Measurements from ENCODE around the gene SEC63.
"Not testable (repeated sequence)": the region's sequence is repeated elsewhere in the genome, so short reads cannot be mapped to it uniquely, and the experiment has no call there.

Gene SEC63

DNA sequence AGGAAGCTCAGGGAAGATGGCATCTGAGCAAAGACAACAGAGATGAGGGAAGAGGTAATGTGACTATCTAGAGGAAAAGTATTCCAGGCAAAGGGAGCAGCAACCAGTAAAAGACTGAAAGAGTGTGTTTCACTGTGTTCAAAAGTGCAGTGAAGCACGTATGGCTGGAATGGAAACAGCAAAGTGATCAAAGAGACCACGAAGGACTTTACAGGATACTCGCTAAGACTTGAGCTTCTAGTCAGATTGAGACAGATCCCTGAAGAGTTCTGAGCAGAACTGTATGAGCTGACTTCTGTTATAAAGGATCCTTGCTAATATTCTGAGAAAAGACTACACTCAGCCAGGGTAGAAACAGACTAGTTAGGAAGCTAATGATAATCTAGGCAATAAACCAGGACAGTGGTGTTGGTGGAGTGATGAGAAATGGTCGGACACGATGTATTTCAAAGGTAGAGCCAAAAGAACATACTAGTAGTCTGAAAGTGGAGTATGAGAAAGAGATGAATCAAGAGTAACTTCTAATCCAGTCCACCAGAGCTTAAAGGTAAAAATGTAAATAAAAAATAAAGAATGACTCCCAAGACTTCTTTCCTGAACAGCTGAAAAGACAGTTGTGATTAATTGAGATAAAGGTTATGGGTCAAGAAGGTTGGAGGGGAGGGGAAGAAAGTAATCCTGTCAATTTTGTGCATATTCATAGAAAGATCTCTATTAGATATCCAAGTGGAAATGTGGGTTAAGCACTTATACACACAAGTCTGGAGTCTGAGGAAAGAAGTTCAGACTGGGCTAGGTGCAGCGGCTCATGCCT is 14.2 kb downstream of the SEC63 start:
- DNase-seq: no peak
- Histone ChIP-seq H2AK5ac (ENCODE audit: low read length) (no peak overlapping the region), H4K5ac (ENCODE audit: low read length) (no peak overlapping the region), H3K18ac (ENCODE audit: low read length) (no peak overlapping the region), H2BK5ac (ENCODE audit: low read length) (no peak overlapping the region), H2BK15ac (replicated peaks; ENCODE audit: low read depth) (no peak overlapping the region), H3K4ac (ENCODE audit: low read depth, low read length) (no peak overlapping the region), H3K4me1 (ENCODE audit: control insufficient read depth, low read depth, low read length) (no peaks in the 10 kb centered on the region), H3K79me2 (ENCODE audit: control insufficient read depth, insufficient read depth, low read length) (peaks cover 70% of the 10 kb centered on the region), H3K23ac (ENCODE audit: low read length) (no peak overlapping the region), H3K79me1 (ENCODE audit: low read length) (peaks cover 20% of the 10 kb centered on the region), H3K4me2 (ENCODE audit: low read length) (no peak overlapping the region), H4K8ac (ENCODE audit: low read depth, low read length) (no peak overlapping the region), H3K27ac (ENCODE audit: low read depth, low read length) (no peak overlapping the region), H3K56ac (ENCODE audit: low read length) (no peak overlapping the region), H3K27me3 (ENCODE audit: insufficient read depth, low read length, poor library complexity) (no peaks in the 10 kb centered on the region), H3K4me3 (ENCODE audit: low read length) (no peak overlapping the region), H3K36me3 (ENCODE audit: control insufficient read depth, insufficient read depth, low read length) (no peaks in the 10 kb centered on the region), H2BK120ac (ENCODE audit: low read depth, low read length) (no peak overlapping the region), H3K9ac (ENCODE audit: low read length) (no peak overlapping the region)
- no CpG with 5 or more reads among the region's 6 CpGs for WGBS (ENCODE audit: extremely low coverage, insufficient coverage, low lambda C conversion rate)

DNA sequence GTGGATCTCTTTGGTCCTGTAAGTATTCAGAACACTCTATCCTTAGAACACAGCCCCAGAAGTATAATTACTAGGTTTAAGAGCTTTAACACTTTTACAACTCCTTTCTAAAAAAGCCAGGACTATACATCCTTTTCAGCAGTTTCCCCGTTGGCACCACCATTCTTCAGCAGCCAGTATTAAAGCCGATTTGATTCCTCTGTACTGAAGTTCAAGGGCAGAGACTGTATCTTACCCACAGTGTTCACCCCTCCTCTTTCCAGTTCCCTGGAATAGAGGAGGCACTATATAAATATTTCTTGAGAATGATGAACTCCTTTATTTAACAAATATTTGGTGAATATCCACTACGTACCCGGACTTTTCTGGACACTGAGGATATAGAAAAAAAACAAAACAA is 15.9 kb downstream of the SEC63 start:
- no peak overlapping the region for H3K56ac ChIP-seq (ENCODE audit: low read length)
- no peak overlapping the region for H4K8ac ChIP-seq (ENCODE audit: low read depth, low read length)
- no CpG with 5 or more reads among the region's 4 CpGs for WGBS (ENCODE audit: extremely low coverage, insufficient coverage, low lambda C conversion rate)
- H3K4me3 ChIP-seq (ENCODE audit: low read length): no peak overlapping the region
- H2BK15ac ChIP-seq (replicated peaks; ENCODE audit: low read depth): no peak overlapping the region
- H2AK5ac ChIP-seq (ENCODE audit: low read length): no peak overlapping the region
- no peak overlapping the region for H2BK120ac ChIP-seq (ENCODE audit: low read depth, low read length)
- H3K4me2 ChIP-seq (ENCODE audit: low read length): no peak overlapping the region
- H3K27me3 ChIP-seq (ENCODE audit: insufficient read depth, low read length, poor library complexity): no peaks in the 10 kb centered on the region
- H2BK5ac ChIP-seq (ENCODE audit: low read length): no peak overlapping the region
- no peak overlapping the region for H3K18ac ChIP-seq (ENCODE audit: low read length)
- H3K4me1 ChIP-seq (ENCODE audit: control insufficient read depth, low read depth, low read length): no peaks in the 10 kb centered on the region
- no peak overlapping the region for H3K9ac ChIP-seq (ENCODE audit: low read length)
- H3K79me2 ChIP-seq (ENCODE audit: control insufficient read depth, insufficient read depth, low read length): peaks cover 57% of the 10 kb centered on the region
- peaks cover 12% of the 10 kb centered on the region for H3K79me1 ChIP-seq (ENCODE audit: low read length)
- DNase-seq: no peak
- no peak overlapping the region for H3K23ac ChIP-seq (ENCODE audit: low read length)
- H3K27ac ChIP-seq (ENCODE audit: low read depth, low read length): no peak overlapping the region
- H3K36me3 ChIP-seq (ENCODE audit: control insufficient read depth, insufficient read depth, low read length): no peaks in the 10 kb centered on the region
- H3K4ac ChIP-seq (ENCODE audit: low read depth, low read length): no peak overlapping the region
- no peak overlapping the region for H4K5ac ChIP-seq (ENCODE audit: low read length)

DNA sequence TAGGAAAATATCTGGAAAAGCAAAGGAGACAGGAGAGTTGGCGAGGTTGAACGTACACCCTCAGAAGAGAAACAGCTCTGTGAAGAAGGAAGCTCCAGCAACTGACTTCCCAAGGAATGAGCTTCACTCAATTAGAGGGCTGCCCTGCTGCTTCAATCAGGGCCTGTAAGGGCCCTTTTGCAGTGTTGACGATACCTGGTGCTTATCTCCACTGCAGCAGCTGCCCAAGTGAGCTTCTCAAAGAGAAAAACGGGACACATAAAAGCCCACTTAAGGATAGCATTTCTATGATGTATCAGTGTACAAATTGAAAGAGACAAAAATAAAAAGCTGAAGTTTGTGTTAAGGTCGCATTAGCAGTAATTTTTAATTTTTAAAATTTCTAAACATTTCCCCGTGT is 16.4 kb downstream of the SEC63 start:
- no peak overlapping the region for H2BK15ac ChIP-seq (replicated peaks; ENCODE audit: low read depth)
- H3K27ac ChIP-seq (ENCODE audit: low read depth, low read length): no peak overlapping the region
- no peak overlapping the region for H3K4me2 ChIP-seq (ENCODE audit: low read length)
- H3K79me1 ChIP-seq (ENCODE audit: low read length): peaks cover 14% of the 10 kb centered on the region
- peaks cover 55% of the 10 kb centered on the region for H3K79me2 ChIP-seq (ENCODE audit: control insufficient read depth, insufficient read depth, low read length)
- no peak overlapping the region for H4K8ac ChIP-seq (ENCODE audit: low read depth, low read length)
- DNase-seq: peak; percentile 52
- H3K36me3 ChIP-seq (ENCODE audit: control insufficient read depth, insufficient read depth, low read length): no peaks in the 10 kb centered on the region
- H3K27me3 ChIP-seq (ENCODE audit: insufficient read depth, low read length, poor library complexity): no peaks in the 10 kb centered on the region
- H3K4me3 ChIP-seq (ENCODE audit: low read length): no peak overlapping the region
- no peak overlapping the region for H2BK120ac ChIP-seq (ENCODE audit: low read depth, low read length)
- no peak overlapping the region for H3K4ac ChIP-seq (ENCODE audit: low read depth, low read length)
- no peak overlapping the region for H4K5ac ChIP-seq (ENCODE audit: low read length)
- H3K4me1 ChIP-seq (ENCODE audit: control insufficient read depth, low read depth, low read length): no peaks in the 10 kb centered on the region
- no peak overlapping the region for H3K56ac ChIP-seq (ENCODE audit: low read length)
- no peak overlapping the region for H2BK5ac ChIP-seq (ENCODE audit: low read length)
- H3K18ac ChIP-seq (ENCODE audit: low read length): no peak overlapping the region
- no peak overlapping the region for H3K9ac ChIP-seq (ENCODE audit: low read length)
- H2AK5ac ChIP-seq (ENCODE audit: low read length): no peak overlapping the region
- 100% methylated on average over 1 of the region's 6 CpGs for WGBS (ENCODE audit: extremely low coverage, insufficient coverage, low lambda C conversion rate)
- no peak overlapping the region for H3K23ac ChIP-seq (ENCODE audit: low read length)

DNA sequence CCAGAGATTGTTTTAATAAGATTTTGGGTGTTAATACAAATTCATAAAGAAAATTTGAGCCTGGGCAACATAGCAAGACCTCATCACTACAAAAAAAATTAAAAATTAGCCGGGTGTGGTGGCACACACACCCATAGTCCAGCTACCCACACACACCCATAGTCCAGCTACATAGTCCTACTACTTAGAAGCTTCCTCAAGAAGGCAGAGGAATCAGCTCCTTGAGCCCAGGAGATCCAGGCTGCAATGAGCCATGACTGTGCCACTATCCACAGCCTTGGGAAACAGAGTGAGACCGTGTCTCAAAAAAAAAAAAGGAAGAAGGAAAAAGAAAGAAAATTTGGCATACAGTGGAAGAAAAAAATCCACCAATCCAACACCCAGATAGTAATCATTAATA is 16.8 kb downstream of the SEC63 start:
- no peak overlapping the region for H3K56ac ChIP-seq (ENCODE audit: low read length)
- no peak for DNase-seq
- H3K18ac ChIP-seq (ENCODE audit: low read length): no peak overlapping the region
- H3K27ac ChIP-seq (ENCODE audit: low read depth, low read length): no peak overlapping the region
- no peak overlapping the region for H2AK5ac ChIP-seq (ENCODE audit: low read length)
- no peak overlapping the region for H4K5ac ChIP-seq (ENCODE audit: low read length)
- no peaks in the 10 kb centered on the region for H3K27me3 ChIP-seq (ENCODE audit: insufficient read depth, low read length, poor library complexity)
- no peak overlapping the region for H3K4me2 ChIP-seq (ENCODE audit: low read length)
- no peaks in the 10 kb centered on the region for H3K4me1 ChIP-seq (ENCODE audit: control insufficient read depth, low read depth, low read length)
- no peak overlapping the region for H2BK120ac ChIP-seq (ENCODE audit: low read depth, low read length)
- WGBS (ENCODE audit: extremely low coverage, insufficient coverage, low lambda C conversion rate): no CpG with 5 or more reads among the region's 2 CpGs
- H3K4me3 ChIP-seq (ENCODE audit: low read length): no peak overlapping the region
- no peak overlapping the region for H4K8ac ChIP-seq (ENCODE audit: low read depth, low read length)
- no peak overlapping the region for H3K9ac ChIP-seq (ENCODE audit: low read length)
- no peak overlapping the region for H2BK5ac ChIP-seq (ENCODE audit: low read length)
- no peak overlapping the region for H3K4ac ChIP-seq (ENCODE audit: low read depth, low read length)
- no peak overlapping the region for H2BK15ac ChIP-seq (replicated peaks; ENCODE audit: low read depth)
- H3K79me2 ChIP-seq (ENCODE audit: control insufficient read depth, insufficient read depth, low read length): peaks cover 53% of the 10 kb centered on the region
- peaks cover 15% of the 10 kb centered on the region for H3K79me1 ChIP-seq (ENCODE audit: low read length)
- no peak overlapping the region for H3K23ac ChIP-seq (ENCODE audit: low read length)
- no peaks in the 10 kb centered on the region for H3K36me3 ChIP-seq (ENCODE audit: control insufficient read depth, insufficient read depth, low read length)

DNA sequence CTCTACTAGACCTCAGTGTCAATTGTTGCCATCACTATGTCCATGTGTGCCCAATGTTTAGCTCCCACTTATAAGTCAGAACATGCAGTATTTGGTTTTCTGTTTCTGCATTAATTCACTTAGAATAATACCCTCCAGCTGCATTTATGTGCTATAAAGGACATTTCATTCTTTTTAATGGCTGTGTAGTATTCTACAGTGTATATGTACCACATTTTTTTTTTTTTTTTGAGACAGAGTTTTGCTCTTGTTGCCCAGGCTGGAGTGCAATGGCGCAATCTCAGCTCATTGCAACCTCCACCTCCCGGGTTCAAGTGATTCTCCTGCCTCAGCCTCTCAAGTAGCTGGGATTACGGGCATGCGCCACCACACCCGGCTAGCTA is 21.1 kb downstream of the SEC63 start:
- not testable (repeated sequence) for H3K4ac ChIP-seq (ENCODE audit: low read depth, low read length); H3K4me3 ChIP-seq (ENCODE audit: low read length); H3K4me2 ChIP-seq (ENCODE audit: low read length); H3K27ac ChIP-seq (ENCODE audit: low read depth, low read length); DNase-seq; H2BK120ac ChIP-seq (ENCODE audit: low read depth, low read length); H3K27me3 ChIP-seq (ENCODE audit: insufficient read depth, low read length, poor library complexity); H3K56ac ChIP-seq (ENCODE audit: low read length); H2BK5ac ChIP-seq (ENCODE audit: low read length); H4K8ac ChIP-seq (ENCODE audit: low read depth, low read length); H3K36me3 ChIP-seq (ENCODE audit: control insufficient read depth, insufficient read depth, low read length); H2BK15ac ChIP-seq (replicated peaks; ENCODE audit: low read depth); H3K23ac ChIP-seq (ENCODE audit: low read length); H3K18ac ChIP-seq (ENCODE audit: low read length); H4K5ac ChIP-seq (ENCODE audit: low read length); H3K4me1 ChIP-seq (ENCODE audit: control insufficient read depth, low read depth, low read length); H2AK5ac ChIP-seq (ENCODE audit: low read length); H3K9ac ChIP-seq (ENCODE audit: low read length)
- no CpG with 5 or more reads among the region's 5 CpGs for WGBS (ENCODE audit: extremely low coverage, insufficient coverage, low lambda C conversion rate)
- peaks cover 43% of the 10 kb centered on the region for H3K79me2 ChIP-seq (ENCODE audit: control insufficient read depth, insufficient read depth, low read length)
- peaks cover 14% of the 10 kb centered on the region for H3K79me1 ChIP-seq (ENCODE audit: low read length)

All from mesendoderm (in vitro differentiated cells).